ENCODE data around the gene MAD1L1.

- TF ChIP-seq, protein P1, sequence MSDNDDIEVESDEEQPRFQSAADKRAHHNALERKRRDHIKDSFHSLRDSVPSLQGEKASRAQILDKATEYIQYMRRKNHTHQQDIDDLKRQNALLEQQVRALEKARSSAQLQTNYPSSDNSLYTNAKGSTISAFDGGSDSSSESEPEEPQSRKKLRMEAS (IDR thresholded peaks at IDR 0.05) = no peak
- TF ChIP-seq, protein P2, sequence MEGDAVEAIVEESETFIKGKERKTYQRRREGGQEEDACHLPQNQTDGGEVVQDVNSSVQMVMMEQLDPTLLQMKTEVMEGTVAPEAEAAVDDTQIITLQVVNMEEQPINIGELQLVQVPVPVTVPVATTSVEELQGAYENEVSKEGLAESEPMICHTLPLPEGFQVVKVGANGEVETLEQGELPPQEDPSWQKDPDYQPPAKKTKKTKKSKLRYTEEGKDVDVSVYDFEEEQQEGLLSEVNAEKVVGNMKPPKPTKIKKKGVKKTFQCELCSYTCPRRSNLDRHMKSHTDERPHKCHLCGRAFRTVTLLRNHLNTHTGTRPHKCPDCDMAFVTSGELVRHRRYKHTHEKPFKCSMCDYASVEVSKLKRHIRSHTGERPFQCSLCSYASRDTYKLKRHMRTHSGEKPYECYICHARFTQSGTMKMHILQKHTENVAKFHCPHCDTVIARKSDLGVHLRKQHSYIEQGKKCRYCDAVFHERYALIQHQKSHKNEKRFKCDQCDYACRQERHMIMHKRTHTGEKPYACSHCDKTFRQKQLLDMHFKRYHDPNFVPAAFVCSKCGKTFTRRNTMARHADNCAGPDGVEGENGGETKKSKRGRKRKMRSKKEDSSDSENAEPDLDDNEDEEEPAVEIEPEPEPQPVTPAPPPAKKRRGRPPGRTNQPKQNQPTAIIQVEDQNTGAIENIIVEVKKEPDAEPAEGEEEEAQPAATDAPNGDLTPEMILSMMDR (IDR thresholded peaks at IDR 0.05 in 2 of 3, conservative IDR thresholded peaks at IDR 0.05 in 1 of 3; ENCODE audit: borderline replicate concordance in 1 of 3, insufficient read depth in 1 of 3, low read depth in 2 of 3, low read length in 2 of 3) = no peak
- TF ChIP-seq, protein P3, sequence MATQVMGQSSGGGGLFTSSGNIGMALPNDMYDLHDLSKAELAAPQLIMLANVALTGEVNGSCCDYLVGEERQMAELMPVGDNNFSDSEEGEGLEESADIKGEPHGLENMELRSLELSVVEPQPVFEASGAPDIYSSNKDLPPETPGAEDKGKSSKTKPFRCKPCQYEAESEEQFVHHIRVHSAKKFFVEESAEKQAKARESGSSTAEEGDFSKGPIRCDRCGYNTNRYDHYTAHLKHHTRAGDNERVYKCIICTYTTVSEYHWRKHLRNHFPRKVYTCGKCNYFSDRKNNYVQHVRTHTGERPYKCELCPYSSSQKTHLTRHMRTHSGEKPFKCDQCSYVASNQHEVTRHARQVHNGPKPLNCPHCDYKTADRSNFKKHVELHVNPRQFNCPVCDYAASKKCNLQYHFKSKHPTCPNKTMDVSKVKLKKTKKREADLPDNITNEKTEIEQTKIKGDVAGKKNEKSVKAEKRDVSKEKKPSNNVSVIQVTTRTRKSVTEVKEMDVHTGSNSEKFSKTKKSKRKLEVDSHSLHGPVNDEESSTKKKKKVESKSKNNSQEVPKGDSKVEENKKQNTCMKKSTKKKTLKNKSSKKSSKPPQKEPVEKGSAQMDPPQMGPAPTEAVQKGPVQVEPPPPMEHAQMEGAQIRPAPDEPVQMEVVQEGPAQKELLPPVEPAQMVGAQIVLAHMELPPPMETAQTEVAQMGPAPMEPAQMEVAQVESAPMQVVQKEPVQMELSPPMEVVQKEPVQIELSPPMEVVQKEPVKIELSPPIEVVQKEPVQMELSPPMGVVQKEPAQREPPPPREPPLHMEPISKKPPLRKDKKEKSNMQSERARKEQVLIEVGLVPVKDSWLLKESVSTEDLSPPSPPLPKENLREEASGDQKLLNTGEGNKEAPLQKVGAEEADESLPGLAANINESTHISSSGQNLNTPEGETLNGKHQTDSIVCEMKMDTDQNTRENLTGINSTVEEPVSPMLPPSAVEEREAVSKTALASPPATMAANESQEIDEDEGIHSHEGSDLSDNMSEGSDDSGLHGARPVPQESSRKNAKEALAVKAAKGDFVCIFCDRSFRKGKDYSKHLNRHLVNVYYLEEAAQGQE (IDR thresholded peaks at IDR 0.05; ENCODE audit: low read depth) = no peak
- TF ChIP-seq CEBPB (IDR thresholded peaks at IDR 0.05; ENCODE audit: low read depth) = no peak
Measured at GRCh38 chr7:2237109-2237602, 4.4 kb upstream of the MAD1L1 start.
